Glutamatergic neuron (in vitro differentiated cells): Measurements from ENCODE around the gene SLC6A18. TPM values are rescaled to one million over a fixed set of nuclear protein-coding genes. Genes with fewer than 3 reads are reported as not detected.

Experiments used
- DNase-seq: peaks from one replicate; pipeline ENCODE4 v3.0.0; 2022
- H3K27ac Mint-ChIP-seq: one replicate; pipeline ENCODE4 v1.8.0; 2020; ENCODE audit warnings: mild to moderate bottlenecking, mixed read lengths, inconsistent platforms; ENCODE audit not compliant: unreplicated experiment
- H3K27me3 Mint-ChIP-seq: one replicate; pipeline ENCODE4 v1.8.0; 2020; ENCODE audit warnings: mild to moderate bottlenecking, moderate library complexity, mixed read lengths, inconsistent platforms; ENCODE audit not compliant: unreplicated experiment
- H3K36me3 Mint-ChIP-seq: one replicate; pipeline ENCODE4 v1.8.0; 2020; ENCODE audit warnings: mild to moderate bottlenecking, mixed read lengths, inconsistent platforms; ENCODE audit not compliant: unreplicated experiment
- H3K4me1 Mint-ChIP-seq: one replicate; pipeline ENCODE4 v1.8.0; 2020; ENCODE audit warnings: mild to moderate bottlenecking, low read depth, mixed read lengths, inconsistent platforms; ENCODE audit not compliant: unreplicated experiment
- H3K4me3 Mint-ChIP-seq: one replicate; pipeline ENCODE4 v1.8.0; 2020; ENCODE audit warnings: mild to moderate bottlenecking, mixed read lengths, inconsistent platforms; ENCODE audit not compliant: unreplicated experiment
- H3K9me3 Mint-ChIP-seq: one replicate; pipeline ENCODE4 v1.8.0; 2020; ENCODE audit warnings: mild to moderate bottlenecking, moderate library complexity, mixed read lengths, inconsistent platforms; ENCODE audit not compliant: unreplicated experiment
- total RNA-seq: library from RNA; stranded (reverse); fragmentation: NEBNext Ultra II Directional; extraction: Animal tissue kit (Norgen Biotek cat#: 25700); gene quantifications from one replicate; pipeline ENCODE4 v1.2.1, GENCODE V29; 2021; ENCODE audit not compliant: unreplicated experiment
- TF ChIP-seq, protein P1 (sequence below): fragments of 200-600 bp; sonication (generic); IDR thresholded peaks from one replicate; pipeline ENCODE4 v1.5.0; 2021; ENCODE audit not compliant: partially characterized antibody, unreplicated experiment

The SLC6A18 gene
- total RNA-seq, 1 donor from 2014 or later = not detected

- H3K27ac Mint-ChIP-seq = no peak overlapping the region
- TF ChIP-seq, protein P1, sequence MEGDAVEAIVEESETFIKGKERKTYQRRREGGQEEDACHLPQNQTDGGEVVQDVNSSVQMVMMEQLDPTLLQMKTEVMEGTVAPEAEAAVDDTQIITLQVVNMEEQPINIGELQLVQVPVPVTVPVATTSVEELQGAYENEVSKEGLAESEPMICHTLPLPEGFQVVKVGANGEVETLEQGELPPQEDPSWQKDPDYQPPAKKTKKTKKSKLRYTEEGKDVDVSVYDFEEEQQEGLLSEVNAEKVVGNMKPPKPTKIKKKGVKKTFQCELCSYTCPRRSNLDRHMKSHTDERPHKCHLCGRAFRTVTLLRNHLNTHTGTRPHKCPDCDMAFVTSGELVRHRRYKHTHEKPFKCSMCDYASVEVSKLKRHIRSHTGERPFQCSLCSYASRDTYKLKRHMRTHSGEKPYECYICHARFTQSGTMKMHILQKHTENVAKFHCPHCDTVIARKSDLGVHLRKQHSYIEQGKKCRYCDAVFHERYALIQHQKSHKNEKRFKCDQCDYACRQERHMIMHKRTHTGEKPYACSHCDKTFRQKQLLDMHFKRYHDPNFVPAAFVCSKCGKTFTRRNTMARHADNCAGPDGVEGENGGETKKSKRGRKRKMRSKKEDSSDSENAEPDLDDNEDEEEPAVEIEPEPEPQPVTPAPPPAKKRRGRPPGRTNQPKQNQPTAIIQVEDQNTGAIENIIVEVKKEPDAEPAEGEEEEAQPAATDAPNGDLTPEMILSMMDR = no peak
- no peaks in the 10 kb centered on the region for H3K36me3 Mint-ChIP-seq
These were observed 29.3 kb upstream of the SLC6A18 start for GRCh38 chr5:1195916-1196315.

GRCh38 chr5:1196562-1196961 lies 28.6 kb upstream of the SLC6A18 start:
- Mint-ChIP-seq H3K4me3 (no peak overlapping the region), H3K36me3 (no peaks in the 10 kb centered on the region), H3K4me1 (no peaks in the 10 kb centered on the region), H3K27ac (no peak overlapping the region), H3K27me3 (peaks cover 2% of the 10 kb centered on the region), H3K9me3 (no peaks in the 10 kb centered on the region)
- TF ChIP-seq, protein P1 = no peak
- DNase-seq = no peak

More at GRCh38 chr5:1195916-1196315, 29.3 kb upstream of the SLC6A18 start:
- Mint-ChIP-seq H3K4me1 (no peaks in the 10 kb centered on the region), H3K4me3 (no peak overlapping the region), H3K27me3 (peaks cover 2% of the 10 kb centered on the region), H3K9me3 (no peaks in the 10 kb centered on the region)
- no peak for DNase-seq

- no peaks in the 10 kb centered on the region for H3K9me3 Mint-ChIP-seq
- H3K36me3 Mint-ChIP-seq = no peaks in the 10 kb centered on the region
- H3K27me3 Mint-ChIP-seq = peaks cover under 1% of the 10 kb centered on the region
- no peaks in the 10 kb centered on the region for H3K4me1 Mint-ChIP-seq
- no peak overlapping the region for H3K4me3 Mint-ChIP-seq
- peak; percentile 0 for DNase-seq
- no peak overlapping the region for H3K27ac Mint-ChIP-seq
- TF ChIP-seq, protein P1 = no peak
These were observed 27.1 kb upstream of the SLC6A18 start for GRCh38 chr5:1197876-1198666.

DNA sequence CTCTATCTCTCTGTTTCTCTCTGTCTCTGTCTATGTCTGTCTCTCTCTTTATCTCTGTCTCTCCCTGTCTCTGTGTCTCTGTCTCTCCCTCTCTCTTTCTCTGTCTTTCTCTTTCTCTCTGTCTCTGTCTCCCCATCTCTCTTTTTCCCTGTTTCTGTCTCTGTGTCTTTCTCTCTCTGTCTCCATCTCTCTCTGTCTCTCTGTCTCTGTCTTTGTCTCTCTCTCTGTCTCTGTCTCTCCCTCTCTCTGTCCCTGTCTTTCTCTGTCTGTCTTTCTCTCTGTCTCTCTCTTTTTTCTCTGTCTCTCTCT lies 25.9 kb upstream of the SLC6A18 start:
- TF ChIP-seq, protein P1 = no peak
- Mint-ChIP-seq H3K27ac (no peak overlapping the region), H3K36me3 (no peaks in the 10 kb centered on the region), H3K9me3 (no peaks in the 10 kb centered on the region), H3K4me3 (no peak overlapping the region), H3K27me3 (no peaks in the 10 kb centered on the region), H3K4me1 (no peaks in the 10 kb centered on the region)
- DNase-seq = no peak

GRCh38 chr5:1199649-1200494 lies 25.3 kb upstream of the SLC6A18 start:
- no peaks in the 10 kb centered on the region for H3K9me3 Mint-ChIP-seq
- H3K4me3 Mint-ChIP-seq = no peak overlapping the region
- DNase-seq = peak; percentile 41
- H3K36me3 Mint-ChIP-seq = no peaks in the 10 kb centered on the region
- H3K27me3 Mint-ChIP-seq = peaks cover 3% of the 10 kb centered on the region
- peaks cover 1% of the 10 kb centered on the region for H3K4me1 Mint-ChIP-seq
- H3K27ac Mint-ChIP-seq = no peak overlapping the region
- TF ChIP-seq, protein P1 = no peak
